ENCODE data around the gene CPSF4. TPM values are rescaled to one million over a fixed set of nuclear protein-coding genes. Genes with fewer than 3 reads are reported as not detected.

The CPSF4 gene
- total RNA-seq, 2 experiments from 2014 or later: 84.4 to 88.6 TPM

- Histone ChIP-seq H3K27ac (ENCODE audit: low read depth, low read length, poor library complexity, severe bottlenecking) (peak overlapping the region; percentile 93), H3K79me2 (ENCODE audit: insufficient read depth, low read depth, low read length) (peaks cover 50% of the 10 kb centered on the region), H2AFZ (ENCODE audit: low read length) (peak overlapping the region; percentile 58), H3K4me1 (ENCODE audit: insufficient read depth, low read length, poor library complexity, severe bottlenecking) (peaks cover 12% of the 10 kb centered on the region), H3K9me3 (ENCODE audit: low read length) (no peaks in the 10 kb centered on the region), H3K4me3 (ENCODE audit: low read depth, low read length, poor library complexity, severe bottlenecking) (peak overlapping the region; percentile 85), H3K36me3 (ENCODE audit: insufficient read depth, low read length) (peaks cover 26% of the 10 kb centered on the region), H4K20me1 (ENCODE audit: insufficient read depth, low read length) (no peaks in the 10 kb centered on the region; the same call in 1 of the 2 replicates), H3K4me2 (ENCODE audit: low read length) (peak overlapping the region; percentile 65), H3K9me2 (ENCODE audit: insufficient read depth, low read length) (no peaks in the 10 kb centered on the region)
- intact Hi-C loops (cut with micrococcal nuclease; ENCODE audit: unreplicated experiment): no loop called here
- TF ChIP-seq EZH2phosphoT487 (IDR thresholded peaks at IDR 0.05; ENCODE audit: borderline replicate concordance, low read depth, low read length): no peak
- no peak for TF ChIP-seq CTCF (conservative IDR thresholded peaks at IDR 0.05; ENCODE audit: low read length)
- CTCF ChIA-PET (ENCODE audit: unreplicated experiment): interaction anchor here (0.6 kb wide), 1 partner anchor 593 kb away, joined by 3 read pairs; no protein-coding TSS in a partner anchor
- TSS peak; percentile 86 for BruUV-seq (replicated peaks)
- peak; percentile 66 for DNase-seq (ENCODE audit: low spot score)
- POLR2A ChIA-PET: interaction anchor here (0.6 to 1.5 kb wide), 3 partner anchors 25 to 85 kb away, joined by 3 to 4 read pairs (median 3); partner anchors contain the start of genes ZNF394 and ZNF655
Observed at GRCh38 chr7:99473315-99473596, 34.5 kb downstream of the CPSF4 start.

GRCh38 chr7:99476107-99476506 lies 37.4 kb downstream of the CPSF4 start:
- ChIA-PET POLR2A (interaction anchor here (0.7 to 1.2 kb wide), 2 partner anchors 29 to 137 kb away, joined by 3 to 4 read pairs; partner anchors contain the start of gene ZKSCAN5), CTCF (ENCODE audit: unreplicated experiment) (no interaction called here)
- no peak for TF ChIP-seq CTCF (conservative IDR thresholded peaks at IDR 0.05; ENCODE audit: low read length)
- no peak for TF ChIP-seq EZH2phosphoT487 (IDR thresholded peaks at IDR 0.05; ENCODE audit: borderline replicate concordance, low read depth, low read length)
- Histone ChIP-seq H3K79me2 (ENCODE audit: insufficient read depth, low read depth, low read length) (peaks cover 59% of the 10 kb centered on the region), H3K4me1 (ENCODE audit: insufficient read depth, low read length, poor library complexity, severe bottlenecking) (peaks cover 12% of the 10 kb centered on the region), H3K9me3 (ENCODE audit: low read length) (no peaks in the 10 kb centered on the region), H3K4me3 (ENCODE audit: low read depth, low read length, poor library complexity, severe bottlenecking) (no peak overlapping the region), H3K4me2 (ENCODE audit: low read length) (no peak overlapping the region), H4K20me1 (ENCODE audit: insufficient read depth, low read length) (no peaks in the 10 kb centered on the region; the same call in 1 of the 2 replicates), H3K9me2 (ENCODE audit: insufficient read depth, low read length) (no peaks in the 10 kb centered on the region), H3K27ac (ENCODE audit: low read depth, low read length, poor library complexity, severe bottlenecking) (no peak overlapping the region), H3K36me3 (ENCODE audit: insufficient read depth, low read length) (peaks cover 54% of the 10 kb centered on the region), H2AFZ (ENCODE audit: low read length) (no peak overlapping the region)
- intact Hi-C loops (cut with micrococcal nuclease; ENCODE audit: unreplicated experiment): no loop called here
- BruUV-seq (replicated peaks): no TSS peak
- no peak for DNase-seq (ENCODE audit: low spot score)
